Hepatocyte (in vitro differentiated cells): ENCODE results near the gene C6. TPM values are rescaled to one million over a fixed set of nuclear protein-coding genes. Genes with fewer than 3 reads are reported as not detected.

Experiments used
- DNase-seq: peaks from one replicate; pipeline ENCODE4 v3.0.0-alpha.2; 2016; ENCODE audit warnings: low spot score
- H2AFZ ChIP-seq: fragments of 200-600 bp; sonication (generic); 2 replicates; pipeline ENCODE4 v1.6.0; 2016; ENCODE audit warnings: antibody characterized with exemption, mild to moderate bottlenecking
- H3K27ac ChIP-seq: fragments of 200-600 bp; sonication (generic); 2 replicates; pipeline ENCODE4 v1.5.1; 2016; ENCODE audit warnings: mild to moderate bottlenecking
- H3K27me3 ChIP-seq: fragments of 200-600 bp; sonication (generic); 2 replicates; pipeline ENCODE4 v1.6.1; 2016
- H3K36me3 ChIP-seq: fragments of 200-600 bp; sonication (generic); replicated peaks from 2 replicates; pipeline ENCODE4 v1.5.1; 2016; ENCODE audit warnings: low read depth; ENCODE audit not compliant: insufficient read depth
- H3K4me1 ChIP-seq: fragments of 200-600 bp; sonication (generic); 2 replicates; pipeline ENCODE4 v1.5.1; 2016; ENCODE audit warnings: mild to moderate bottlenecking, moderate library complexity; ENCODE audit not compliant: insufficient read depth
- H3K4me2 ChIP-seq: fragments of 200-600 bp; sonication (generic); 2 replicates; pipeline ENCODE4 v1.6.0; 2016
- H3K4me3 ChIP-seq: fragments of 200-600 bp; sonication (generic); 2 replicates; pipeline ENCODE4 v1.5.1; 2016; ENCODE audit warnings: mild to moderate bottlenecking
- H3K79me2 ChIP-seq: fragments of 200-600 bp; sonication (generic); 2 replicates; pipeline ENCODE4 v1.6.0; 2017; ENCODE audit warnings: mild to moderate bottlenecking
- H3K9me2 ChIP-seq: fragments of 200-600 bp; sonication (generic); replicated peaks from 2 replicates; pipeline ENCODE4 v1.6.0; 2017; ENCODE audit warnings: mild to moderate bottlenecking; ENCODE audit not compliant: insufficient read depth
- H3K9me3 ChIP-seq: fragments of 200-600 bp; sonication (generic); 2 replicates; pipeline ENCODE4 v1.5.1; 2016; ENCODE audit warnings: low read depth, mild to moderate bottlenecking
- H4K20me1 ChIP-seq: fragments of 200-600 bp; sonication (generic); 2 replicates; pipeline ENCODE4 v1.6.0; 2016; ENCODE audit warnings: mild to moderate bottlenecking; ENCODE audit not compliant: insufficient read depth, poor library complexity, severe bottlenecking
- CTCF ChIP-seq: fragments of 200-600 bp; sonication (generic); IDR thresholded peaks from 2 replicates; pipeline ENCODE4 v1.5.1; 2016; ENCODE audit warnings: antibody characterized with exemption, mild to moderate bottlenecking; ENCODE audit not compliant: poor library complexity
- EZH2 ChIP-seq: fragments of 200-600 bp; sonication (generic); IDR thresholded peaks from 2 replicates; pipeline ENCODE4 v1.6.1; 2016; ENCODE audit warnings: antibody characterized with exemption, mild to moderate bottlenecking, borderline replicate concordance
- EZH2phosphoT487 ChIP-seq: fragments of 200-600 bp; sonication (generic); IDR thresholded peaks from one replicate; pipeline ENCODE4 v1.6.1; 2018; ENCODE audit warnings: antibody characterized with exemption, mild to moderate bottlenecking, low read depth, moderate library complexity; ENCODE audit not compliant: unreplicated experiment, severe bottlenecking
- WGBS: methylation state at CpG from one replicate; pipeline ENCODE4 v1.1.6; 2016; ENCODE audit warnings: low lambda C conversion rate; ENCODE audit errors: missing lambda C conversion rate; 5-methylcytosine and 5-hydroxymethylcytosine counted together
- polyA plus RNA-seq: library from polyadenylated mRNA; unstranded; fragments of >200 nt; fragmentation: Nextera tagmentation; extraction: Ambion mirVana; gene quantifications from 2 replicates; pipeline ENCODE4 v1.2.1, GENCODE V29; 2016
- total RNA-seq: library from RNA; depleted of rRNA; stranded (reverse); fragments of >200 nt; gene quantifications from 2 replicates; pipeline ENCODE4 v1.2.3, GENCODE V29; 2014

C6 gene
- 31.3 and 37.2 TPM in 2 replicates for total RNA-seq
- 11.8 and 16.2 TPM in 2 replicates for polyA plus RNA-seq

GRCh38 chr5:41213340-41213739 lies at the start of gene C6:
Gene C6 (minus strand): TSS chr5:41213532. CDS start chr5:41203230, 10,302 bp downstream.
- peak; percentile 37 for DNase-seq
- Histone ChIP-seq H3K79me2 (no peaks in the 10 kb centered on the region), H3K9me3 (no peaks in the 10 kb centered on the region), H3K4me3 (no peak within 1 kb of the TSS), H4K20me1 (no peaks in the 10 kb centered on the region), H3K27me3 (no peaks in the 10 kb centered on the region), H3K4me1 (peaks cover 8% of the 10 kb centered on the region), H3K36me3 (no peaks in the 10 kb centered on the region), H3K9me2 (no peaks in the 10 kb centered on the region), H3K27ac (peak within 1 kb of the TSS; percentile 70), H3K4me2 (peak within 1 kb of the TSS; percentile 37), H2AFZ (peak within 1 kb of the TSS; percentile 18)
- TF ChIP-seq CTCF: no peak
- TF ChIP-seq EZH2phosphoT487: no peak
- no peak for TF ChIP-seq EZH2
- WGBS: 64% methylated on average over 1 of the region's 1 CpG

GRCh38 chr5:41256400-41256799 lies 43.1 kb upstream of the C6 start:
- no peaks in the 10 kb centered on the region for H3K36me3 ChIP-seq
- no peaks in the 10 kb centered on the region for H3K79me2 ChIP-seq
- H3K9me2 ChIP-seq: no peaks in the 10 kb centered on the region
- H3K27ac ChIP-seq: no peak overlapping the region
- no peak overlapping the region for H3K4me2 ChIP-seq
- no peaks in the 10 kb centered on the region for H3K9me3 ChIP-seq
- H3K4me3 ChIP-seq: no peak overlapping the region
- no peaks in the 10 kb centered on the region for H3K4me1 ChIP-seq
- WGBS: 88% methylated on average over 4 of the region's 4 CpGs
- H4K20me1 ChIP-seq: no peaks in the 10 kb centered on the region
- no peak overlapping the region for H2AFZ ChIP-seq
- no peak for TF ChIP-seq EZH2phosphoT487
- TF ChIP-seq EZH2: no peak
- TF ChIP-seq CTCF: no peak
- no peak for DNase-seq
- H3K27me3 ChIP-seq: no peaks in the 10 kb centered on the region

- Histone ChIP-seq H4K20me1 (no peaks in the 10 kb centered on the region), H2AFZ (no peak overlapping the region), H3K9me2 (no peaks in the 10 kb centered on the region), H3K79me2 (no peaks in the 10 kb centered on the region), H3K36me3 (no peaks in the 10 kb centered on the region), H3K4me1 (no peaks in the 10 kb centered on the region), H3K27me3 (no peaks in the 10 kb centered on the region), H3K4me2 (no peak overlapping the region), H3K9me3 (no peaks in the 10 kb centered on the region), H3K27ac (no peak overlapping the region), H3K4me3 (no peak overlapping the region)
- TF ChIP-seq EZH2phosphoT487 (no peak), CTCF (no peak), EZH2 (no peak)
- DNase-seq: no peak
These were observed 39.8 kb upstream of the C6 start for GRCh38 chr5:41253109-41253508.

GRCh38 chr5:41252036-41252435 lies 38.7 kb upstream of the C6 start:
- TF ChIP-seq CTCF (no peak), EZH2phosphoT487 (no peak), EZH2 (no peak)
- Histone ChIP-seq H3K9me3 (no peaks in the 10 kb centered on the region), H3K27ac (no peak overlapping the region), H3K79me2 (no peaks in the 10 kb centered on the region), H3K4me3 (no peak overlapping the region), H3K9me2 (no peaks in the 10 kb centered on the region), H4K20me1 (no peaks in the 10 kb centered on the region), H3K4me1 (no peaks in the 10 kb centered on the region), H3K27me3 (no peaks in the 10 kb centered on the region), H3K36me3 (no peaks in the 10 kb centered on the region), H3K4me2 (no peak overlapping the region), H2AFZ (no peak overlapping the region)
- DNase-seq: no peak
